Breast epithelium (tissue), 3 donors: ENCODE measurements around the gene RNF4.

Experiments
- CTCF ChIP-seq, 3 donors: fragments of 450-650 bp; IDR thresholded peaks; one replicate each; pipeline ENCODE4 v1.5.1; 2016 to 2017; ENCODE audit warnings: antibody characterized with exemption in 3 of 3, mild to moderate bottlenecking in 3 of 3, moderate library complexity in 3 of 3
- POLR2A ChIP-seq: fragments of 450-650 bp; IDR thresholded peaks from one replicate; pipeline ENCODE4 v1.6.1; 2016; ENCODE audit warnings: antibody characterized with exemption, mild to moderate bottlenecking, moderate library complexity
- POLR2AphosphoS5 ChIP-seq, 3 donors: sonication (generic); formaldehyde crosslinking; IDR thresholded peaks; one replicate each; pipeline ENCODE4 v1.6.1; 2017; ENCODE audit warnings: antibody characterized with exemption in 3 of 3

GRCh38 chr4:2526559-2526958 lies 57.7 kb downstream of the RNF4 start:
- TF ChIP-seq CTCF (IDR thresholded peaks at IDR 0.05) (no peak), POLR2AphosphoS5 (IDR thresholded peaks at IDR 0.05) (no peak), POLR2A (no peak)
